Gastrocnemius medialis (tissue), 4 donors: ENCODE measurements around the gene C9orf152. TPM values are rescaled to one million over a fixed set of nuclear protein-coding genes. Genes with fewer than 3 reads are reported as not detected.

ENCODE experiments used
- ATAC-seq, 2 donors: fragments of 150-250 bp; one replicate each; pipeline ENCODE4 v1.9.1; 2016
- DNase-seq, 2 donors: peaks; one replicate each; pipeline ENCODE4 v3.0.0-alpha.2; 2019
- H3K27ac ChIP-seq, 4 donors: fragments of 200-600 bp; sonication (generic); 1 replicate in 1 of 4; 2 replicates in 3 of 4; pipeline ENCODE4 v1.5.1; 2016 to 2018; ENCODE audit warnings: mild to moderate bottlenecking in 2 of 4, moderate library complexity in 1 of 4
- H3K27me3 ChIP-seq, 3 donors: fragments of 200-600 bp; sonication (generic) in 2 of 3; 1 replicate in 1 of 3; 2 replicates in 2 of 3; pipeline versions ENCODE4 v1.5.1 to v1.6.0; 2016 to 2019; ENCODE audit warnings: mild to moderate bottlenecking in 1 of 3, moderate library complexity in 1 of 3
- H3K36me3 ChIP-seq, 2 donors: fragments of 200-600 bp; sonication (generic) in 1 of 2; one replicate each; pipeline ENCODE4 v1.5.1; 2017 to 2018
- H3K4me1 ChIP-seq, 2 donors: fragments of 200-600 bp; sonication (generic) in 1 of 2; one replicate each; pipeline ENCODE4 v1.5.1; 2016 to 2017; ENCODE audit warnings: mild to moderate bottlenecking in 2 of 2
- H3K4me3 ChIP-seq, 4 donors: fragments of 200-600 bp; sonication (generic) in 3 of 4; 1 replicate in 1 of 4; 2 replicates in 3 of 4; pipeline ENCODE4 v1.5.1; 2016 to 2019; ENCODE audit warnings: mild to moderate bottlenecking in 2 of 4
- H3K9me3 ChIP-seq, 3 donors: fragments of 200-600 bp; sonication (generic) in 2 of 3; 1 replicate in 1 of 3; 2 replicates in 2 of 3; pipeline ENCODE4 v1.5.1; 2016 to 2019
- CTCF ChIP-seq, 5 experiments: fragments of 450-650 bp in 3 of 5; fragments of 200-600 bp in 2 of 5; sonication (generic) in 2 of 5; IDR thresholded peaks in 4 of 5; conservative IDR thresholded peaks in 1 of 5; 1 replicate in 4 of 5; 2 replicates in 1 of 5; pipeline ENCODE4 v1.5.1; 2016 to 2019; ENCODE audit warnings: antibody characterized with exemption in 5 of 5, mild to moderate bottlenecking in 3 of 5, moderate library complexity in 3 of 5
- POLR2A ChIP-seq, 2 donors: fragments of 450-650 bp; IDR thresholded peaks; one replicate each; pipeline ENCODE4 v1.6.1; 2017; ENCODE audit warnings: antibody characterized with exemption in 2 of 2, mild to moderate bottlenecking in 2 of 2, moderate library complexity in 2 of 2
- in situ Hi-C, 4 donors: fragments of 200-750 bp; cut with MboI; loops; one replicate each; pipeline versions ENCODE4 v1.15.0 to v1.8.0; 2017; ENCODE audit warnings: low sequenced_read_pairs in 4 of 4
- intact Hi-C: fragments of 100-400 bp; cut with DNase I; formaldehyde crosslinking; loops from one replicate; pipeline ENCODE4 v1.15.1; 2023; ENCODE audit warnings: low total_unique reads
- total RNA-seq, 4 donors: library from RNA; depleted of rRNA; stranded (reverse); fragments of >200 nt; gene quantifications; one replicate each; pipeline versions ENCODE4 v1.1.0 to v1.2.3, GENCODE V29; 2016

Gene C9orf152
- total RNA-seq, 4 donors from 2014 or later, result not detected

- peaks cover 13 to 16% of the 10 kb centered on the region in 2 donors for H3K4me1 ChIP-seq
- intact Hi-C loops (loop anchor here (2.0 to 5.0 kb wide), 3 partner anchors 106 to 581 kb away; no protein-coding TSS in a partner anchor), in situ Hi-C loops (loop anchor here in 3 of 4 donors (5.0 to 25.0 kb wide), 4 partner anchors 248 to 578 kb away; no protein-coding TSS in a partner anchor)
- no peak overlapping the region for H3K4me3 ChIP-seq
- TF ChIP-seq POLR2A (IDR thresholded peaks at IDR 0.05), result no peak
- peak; percentile 53 to 71 (median 62) for TF ChIP-seq CTCF (IDR thresholded peaks at IDR 0.05 in 4 of 5, conservative IDR thresholded peaks at IDR 0.05 in 1 of 5)
- peak overlapping the region in 2 of 4 donors; percentile 22 to 29 for H3K27ac ChIP-seq
- H3K27me3 ChIP-seq, result no peaks in the 10 kb centered on the region
- no peaks in the 10 kb centered on the region for H3K36me3 ChIP-seq
- ATAC-seq (no peak), DNase-seq (no peak)
- H3K9me3 ChIP-seq, result no peaks in the 10 kb centered on the region
Observed at GRCh38 chr9:110152704-110153374, 55.1 kb downstream of the C9orf152 start.

Other genes starting within 250 kb of the C9orf152 start
- 100 to 1,000 TPM in 1 of 4 donors, 10 to 100 TPM in 3; 44.9 to 130 (median 58.5) TPM for gene TXN, start 48.3 kb upstream of the C9orf152 start, total RNA-seq
- gene TXNDC8, start 129.7 kb upstream of the C9orf152 start, total RNA-seq, result not detected